A549 (cell line): Measurements from ENCODE around the gene PIAS2. TPM values are rescaled to one million over a fixed set of nuclear protein-coding genes. Genes with fewer than 3 reads are reported as not detected.

ENCODE experiments used
- ATAC-seq, 2 experiments: fragments of 200-7000 bp in 1 of 2; fragments of >200 bp in 1 of 2; cut with Nextera tagmentation in 1 of 2; cut with Tn5 transposase in 1 of 2; 3 replicates each; pipeline versions ENCODE4 v1.8.0 to v1.9.1; 2018 to 2020; ENCODE audit warnings: mild to moderate bottlenecking in 1 of 2, moderate library complexity in 1 of 2
- CTCF ChIA-PET: fragments of 300-600 bp; sonication (Branson Sonifier 250); formaldehyde crosslinking; extraction: SDS; loops from one replicate; lab custom pipeline; 2021; ENCODE audit warnings: antibody characterized with exemption, inconsistent platforms; lab: Yijun Ruan, JAX
- POLR2A ChIA-PET: fragments of 350-600 bp; formaldehyde crosslinking; extraction: SDS; loops from one replicate; lab custom pipeline; 2021; ENCODE audit warnings: antibody characterized with exemption, inconsistent platforms; lab: Yijun Ruan, JAX
- DNase-seq, 2 experiments: peaks; one replicate each; pipeline versions ENCODE4 v3.0.0 to v3.0.0-alpha.2; 2011 to 2016; ENCODE audit warnings: low read depth in 1 of 2, low spot score in 1 of 2
- FAIRE-seq: peaks from 2 replicates; lab custom pipeline; 2011; peaks lifted over from hg19 to GRCh38; lab: Jason Lieb, UNC
- H3K27ac ChIP-seq, 2 experiments: fragments of >200 bp; sonication (Bioruptor Twin); formaldehyde crosslinking; 3 replicates each; pipeline ENCODE4 v1.5.1; 2016 to 2017
- H3K4me1 ChIP-seq: fragments of >200 bp; sonication (Bioruptor Twin); formaldehyde crosslinking; 3 replicates; pipeline ENCODE4 v1.6.1; 2016
- H3K4me2 ChIP-seq: fragments of >200 bp; sonication (Bioruptor Twin); formaldehyde crosslinking; 3 replicates; pipeline ENCODE4 v1.6.1; 2016
- H3K4me3 ChIP-seq: fragments of >200 bp; sonication (Bioruptor Twin); formaldehyde crosslinking; 3 replicates; pipeline ENCODE4 v1.5.1; 2016
- H3K9me3 ChIP-seq: fragments of >200 bp; sonication (Bioruptor Twin); formaldehyde crosslinking; 3 replicates; pipeline ENCODE4 v1.6.1; 2016
- BHLHE40 ChIP-seq: IDR thresholded peaks from 2 replicates; pipeline ENCODE4 v1.6.1; 2012; ENCODE audit warnings: low read depth, low read length, inconsistent platforms
- CBX2 ChIP-seq: fragments of 200-600 bp; sonication (generic); IDR thresholded peaks from 2 replicates; pipeline ENCODE4 v1.6.1; 2016; ENCODE audit warnings: low read depth, mild to moderate bottlenecking, borderline replicate concordance
- CHD4 ChIP-seq: fragments of 200-600 bp; sonication (generic); IDR thresholded peaks from 2 replicates; pipeline ENCODE4 v1.6.1; 2016; ENCODE audit warnings: antibody characterized with exemption, mild to moderate bottlenecking, borderline replicate concordance
- EHF ChIP-seq: fragments of 250-450 bp; sonication (Bioruptor Pico); IDR thresholded peaks from 2 replicates; pipeline ENCODE4 v1.5.0; 2020; ENCODE audit warnings: mild to moderate bottlenecking
- ESRRA ChIP-seq: fragments of 150-350 bp; IDR thresholded peaks from 2 replicates; pipeline ENCODE4 v1.6.1; 2014; ENCODE audit warnings: mild to moderate bottlenecking, low read length, borderline replicate concordance
- FOSB ChIP-seq: fragments of 250-450 bp; sonication (Bioruptor Pico); IDR thresholded peaks from 2 replicates; pipeline ENCODE4 v1.5.0; 2020; ENCODE audit warnings: mild to moderate bottlenecking, moderate library complexity
- FOSL2 ChIP-seq, 2 experiments: fragments of 450-650 bp in 1 of 2; fragments of >200 bp in 1 of 2; sonication (Bioruptor Twin) in 1 of 2; formaldehyde crosslinking; IDR thresholded peaks; 2 replicates each; pipeline versions ENCODE4 v1.5.0 to v1.6.1; 2016 to 2020; ENCODE audit warnings: mild to moderate bottlenecking in 1 of 2, moderate library complexity in 1 of 2
- HOXA7 ChIP-seq: fragments of 250-450 bp; sonication (Bioruptor Pico); IDR thresholded peaks from 2 replicates; pipeline ENCODE4 v1.5.0; 2020; ENCODE audit warnings: mild to moderate bottlenecking, moderate library complexity
- HOXB5 ChIP-seq: fragments of 250-450 bp; sonication (Bioruptor Pico); IDR thresholded peaks from 2 replicates; pipeline ENCODE4 v1.5.0; 2020; ENCODE audit warnings: mild to moderate bottlenecking, moderate library complexity
- KDM5A ChIP-seq: fragments of 200-600 bp; sonication (generic); IDR thresholded peaks from 2 replicates; pipeline ENCODE4 v1.6.1; 2016; ENCODE audit warnings: antibody characterized with exemption, mild to moderate bottlenecking
- MYC ChIP-seq: IDR thresholded peaks from 2 replicates; pipeline ENCODE4 v1.6.1; 2012; ENCODE audit warnings: mild to moderate bottlenecking, inconsistent platforms, low read length, improper control_type of control experiment, borderline replicate concordance
- NFE2L2 ChIP-seq: fragments of 150-350 bp; conservative IDR thresholded peaks from 2 replicates; pipeline ENCODE4 v1.6.1; 2014; ENCODE audit warnings: low read length
- NPAS2 ChIP-seq: fragments of 250-450 bp; sonication (Bioruptor Pico); IDR thresholded peaks from 2 replicates; pipeline ENCODE4 v1.8.0; 2022; ENCODE audit warnings: mild to moderate bottlenecking, moderate library complexity, borderline replicate concordance
- NR3C1 ChIP-seq: fragments of >200 bp; sonication (Bioruptor Twin); formaldehyde crosslinking; IDR thresholded peaks from 3 replicates; pipeline ENCODE4 v1.6.1; 2017
- PHF8 ChIP-seq: fragments of 200-600 bp; sonication (generic); IDR thresholded peaks from 2 replicates; pipeline ENCODE4 v1.6.1; 2016; ENCODE audit warnings: low read depth, mild to moderate bottlenecking, antibody characterized with exemption, moderate library complexity, borderline replicate concordance
- POLR2AphosphoS2 ChIP-seq: conservative IDR thresholded peaks from 2 replicates; pipeline ENCODE4 v1.6.1; 2012; ENCODE audit warnings: low read length, improper control_type of control experiment, inconsistent platforms
- RFX5 ChIP-seq: fragments of 450-650 bp; IDR thresholded peaks from 2 replicates; pipeline ENCODE4 v1.7.1; 2014; ENCODE audit warnings: antibody characterized with exemption, mild to moderate bottlenecking, moderate library complexity
- ZC3H11A ChIP-seq: fragments of 450-650 bp; IDR thresholded peaks from 2 replicates; pipeline ENCODE4 v1.6.1; 2014; ENCODE audit warnings: antibody characterized with exemption, mild to moderate bottlenecking
- ZFP36 ChIP-seq: fragments of 450-650 bp; IDR thresholded peaks from 2 replicates; pipeline ENCODE4 v1.6.1; 2014; ENCODE audit warnings: borderline replicate concordance; ENCODE audit not compliant: partially characterized antibody
- WGBS: methylation state at CpG from one replicate; pipeline ENCODE4 v1.1.6; 2017; ENCODE audit errors: missing lambda C conversion rate; 5-methylcytosine and 5-hydroxymethylcytosine counted together
- polyA plus RNA-seq, 4 experiments: library from polyadenylated mRNA; depleted of rRNA in 3 of 4; stranded (reverse); fragments of >200 nt; fragmentation: RNase III in 1 of 4; extraction: RNeasy Plus Mini Kit Qiagen cat#74134 plus additional on column Dnase treatment in 1 of 4; gene quantifications; 2 replicates in 3 of 4; 3 replicates in 1 of 4; pipeline ENCODE4 v1.2.3, GENCODE V29; 2011 to 2017
- TF ChIP-seq, protein P1 (sequence below): fragments of 450-650 bp; IDR thresholded peaks from 2 replicates; pipeline ENCODE4 v1.6.1; 2014; ENCODE audit warnings: antibody characterized with exemption
- TF ChIP-seq, protein P2 (sequence below): fragments of 250-450 bp; sonication (Bioruptor Pico); IDR thresholded peaks from 2 replicates; pipeline ENCODE4 v1.5.0; 2021; ENCODE audit warnings: mild to moderate bottlenecking, moderate library complexity, borderline replicate concordance
- TF ChIP-seq, protein P3 (sequence below): fragments of >200 bp; sonication (Bioruptor Twin); formaldehyde crosslinking; IDR thresholded peaks from 2 replicates; pipeline ENCODE4 v1.6.1; 2016
- TF ChIP-seq, protein P4 (sequence below): fragments of 150-350 bp; IDR thresholded peaks from 2 replicates; pipeline ENCODE4 v1.6.1; 2014; ENCODE audit warnings: low read depth, mild to moderate bottlenecking, low read length

Gene PIAS2
- polyA plus RNA-seq, 2 of the 4 experiments (the other 2 are of a cell fraction) = 6.7 to 6.8 TPM

DNA sequence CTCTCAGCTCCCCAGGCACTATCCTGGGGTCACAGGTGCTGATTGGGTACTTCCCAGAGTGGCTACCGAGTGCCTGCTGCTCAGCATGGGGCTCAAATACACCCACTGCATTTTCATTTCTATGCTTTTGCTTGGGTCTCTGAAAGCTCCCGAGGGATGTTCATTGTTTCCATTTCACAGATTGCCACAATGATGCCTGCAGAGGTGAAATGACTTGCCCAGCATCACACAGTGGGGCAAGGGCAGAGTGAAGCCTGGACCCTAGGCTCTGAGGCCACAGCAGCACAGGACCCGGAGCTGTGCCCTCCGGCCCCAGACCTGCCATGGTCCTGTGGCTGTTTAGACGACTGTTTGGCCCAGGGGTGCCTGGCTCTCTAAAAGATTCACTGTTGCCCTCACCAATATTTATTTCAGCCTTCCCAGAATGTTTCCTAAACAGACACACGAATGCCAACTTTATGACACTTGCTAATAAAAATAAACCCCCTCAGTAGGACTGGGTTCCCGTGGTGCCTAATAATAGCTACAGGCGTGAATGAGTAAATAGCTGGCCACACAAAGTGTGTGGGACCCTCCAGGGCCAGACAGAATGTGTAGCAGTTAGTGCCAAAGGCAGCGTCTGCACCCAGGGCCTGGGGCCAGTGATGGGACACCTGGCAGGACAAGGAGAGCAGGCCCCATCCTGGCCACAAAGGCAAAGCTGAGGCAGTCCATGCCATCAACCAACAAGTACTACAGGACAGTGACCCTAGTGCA lies 149.0 kb downstream of the PIAS2 start:
- WGBS = 39% methylated on average over 8 of the region's 9 CpGs
- H3K4me1 ChIP-seq = no peaks in the 10 kb centered on the region
- ATAC-seq (no peak), FAIRE-seq (no peak), DNase-seq (no peak)
- ChIA-PET POLR2A (no interaction called here), CTCF (interaction anchor here (1.3 kb wide), 1 partner anchor 18 kb away, joined by 3 read pairs; no protein-coding TSS in a partner anchor)
- TF ChIP-seq HOXB5 (CRISPR knock-in tag) = no peak
- TF ChIP-seq, protein P1, sequence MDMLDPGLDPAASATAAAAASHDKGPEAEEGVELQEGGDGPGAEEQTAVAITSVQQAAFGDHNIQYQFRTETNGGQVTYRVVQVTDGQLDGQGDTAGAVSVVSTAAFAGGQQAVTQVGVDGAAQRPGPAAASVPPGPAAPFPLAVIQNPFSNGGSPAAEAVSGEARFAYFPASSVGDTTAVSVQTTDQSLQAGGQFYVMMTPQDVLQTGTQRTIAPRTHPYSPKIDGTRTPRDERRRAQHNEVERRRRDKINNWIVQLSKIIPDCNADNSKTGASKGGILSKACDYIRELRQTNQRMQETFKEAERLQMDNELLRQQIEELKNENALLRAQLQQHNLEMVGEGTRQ = no peak
- TF ChIP-seq FOSL2 (IDR thresholded peaks at IDR 0.05) = no peak
- no peak for TF ChIP-seq FOSL2 (CRISPR knock-in tag; IDR thresholded peaks at IDR 0.05)
- no peak for TF ChIP-seq PHF8
- no peak for TF ChIP-seq HOXA7 (CRISPR knock-in tag)
- TF ChIP-seq ZFP36 = no peak
- TF ChIP-seq EHF (CRISPR knock-in tag) = no peak
- no peak for TF ChIP-seq CBX2
- no peak overlapping the region for H3K27ac ChIP-seq
- H3K4me3 ChIP-seq = no peak overlapping the region
- no peaks in the 10 kb centered on the region for H3K9me3 ChIP-seq
- no peak overlapping the region for H3K4me2 ChIP-seq

DNA sequence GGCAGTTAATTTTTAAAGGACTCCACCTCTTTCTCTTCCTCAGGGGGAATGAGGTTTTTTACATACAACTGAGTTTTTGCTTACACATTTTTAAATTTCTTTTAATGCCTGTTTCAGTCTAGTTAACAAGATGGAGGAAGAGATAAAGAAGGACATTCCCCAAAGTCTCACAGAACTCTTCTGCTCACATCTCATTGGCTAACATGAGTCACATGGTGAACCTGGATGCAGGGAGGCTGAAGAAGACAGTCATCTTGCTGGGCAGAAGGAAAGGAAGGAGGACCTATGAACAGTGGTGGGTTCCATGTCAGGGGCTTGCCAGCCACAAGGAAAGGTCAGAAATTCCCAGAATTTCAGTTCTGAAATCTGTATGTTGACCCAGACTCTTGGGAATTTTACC lies 150.1 kb downstream of the PIAS2 start:
- no peak overlapping the region for H3K27ac ChIP-seq
- ATAC-seq (no peak), DNase-seq (no peak), FAIRE-seq (no peak)
- no peaks in the 10 kb centered on the region for H3K9me3 ChIP-seq
- ChIA-PET CTCF (interaction anchor here (0.5 to 1.3 kb wide), 2 partner anchors 26 to 44 kb away, joined by 3 to 5 read pairs; no protein-coding TSS in a partner anchor), POLR2A (no interaction called here)
- H3K4me1 ChIP-seq = no peaks in the 10 kb centered on the region
- no peak overlapping the region for H3K4me3 ChIP-seq
- TF ChIP-seq MYC (no peak), KDM5A (no peak), FOSB (CRISPR knock-in tag) (no peak), NPAS2 (CRISPR knock-in tag) (no peak), NR3C1 (no peak)
- TF ChIP-seq, protein P2, sequence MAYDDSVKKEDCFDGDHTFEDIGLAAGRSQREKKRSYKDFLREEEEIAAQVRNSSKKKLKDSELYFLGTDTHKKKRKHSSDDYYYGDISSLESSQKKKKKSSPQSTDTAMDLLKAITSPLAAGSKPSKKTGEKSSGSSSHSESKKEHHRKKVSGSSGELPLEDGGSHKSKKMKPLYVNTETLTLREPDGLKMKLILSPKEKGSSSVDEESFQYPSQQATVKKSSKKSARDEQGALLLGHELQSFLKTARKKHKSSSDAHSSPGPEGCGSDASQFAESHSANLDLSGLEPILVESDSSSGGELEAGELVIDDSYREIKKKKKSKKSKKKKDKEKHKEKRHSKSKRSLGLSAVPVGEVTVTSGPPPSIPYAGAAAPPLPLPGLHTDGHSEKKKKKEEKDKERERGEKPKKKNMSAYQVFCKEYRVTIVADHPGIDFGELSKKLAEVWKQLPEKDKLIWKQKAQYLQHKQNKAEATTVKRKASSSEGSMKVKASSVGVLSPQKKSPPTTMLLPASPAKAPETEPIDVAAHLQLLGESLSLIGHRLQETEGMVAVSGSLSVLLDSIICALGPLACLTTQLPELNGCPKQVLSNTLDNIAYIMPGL (CRISPR knock-in tag) = no peak
- no peak overlapping the region for H3K4me2 ChIP-seq

DNA sequence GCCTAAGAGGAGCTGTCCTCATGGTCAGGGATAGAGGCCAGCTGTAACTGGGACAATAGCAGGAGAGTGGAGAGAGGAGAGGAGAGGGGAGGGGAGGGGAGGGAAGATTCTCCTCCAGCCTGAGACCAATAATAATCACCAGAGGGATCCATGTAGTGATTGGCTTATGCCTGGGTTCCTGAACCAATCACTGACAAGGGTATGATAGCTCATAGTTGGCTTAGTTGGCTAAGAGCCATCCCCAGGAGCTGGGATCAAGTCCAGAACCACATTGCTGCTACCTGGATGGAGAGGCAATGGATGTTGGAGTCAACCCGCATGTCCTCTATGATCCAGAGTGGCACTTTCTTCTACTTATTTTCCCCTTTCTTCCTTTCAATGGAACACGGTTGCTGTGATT lies 152.7 kb downstream of the PIAS2 start:
- H3K9me3 ChIP-seq = no peaks in the 10 kb centered on the region
- no peak overlapping the region for H3K4me2 ChIP-seq
- ChIA-PET POLR2A (no interaction called here), CTCF (no interaction called here)
- DNase-seq (no peak), FAIRE-seq (no peak), ATAC-seq (no peak)
- H3K4me3 ChIP-seq = no peak overlapping the region
- H3K4me1 ChIP-seq = no peaks in the 10 kb centered on the region
- H3K27ac ChIP-seq = no peak overlapping the region
- WGBS = 50% methylated on average over 2 of the region's 2 CpGs
- TF ChIP-seq RFX5 = no peak
- TF ChIP-seq POLR2AphosphoS2 = no peak
- TF ChIP-seq, protein P3, sequence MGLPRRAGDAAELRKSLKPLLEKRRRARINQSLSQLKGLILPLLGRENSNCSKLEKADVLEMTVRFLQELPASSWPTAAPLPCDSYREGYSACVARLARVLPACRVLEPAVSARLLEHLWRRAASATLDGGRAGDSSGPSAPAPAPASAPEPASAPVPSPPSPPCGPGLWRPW = no peak
- TF ChIP-seq BHLHE40 = no peak
- TF ChIP-seq KDM5A = no peak
- no peak for TF ChIP-seq CHD4
- TF ChIP-seq ESRRA = no peak
- TF ChIP-seq ZC3H11A = no peak
- no peak for TF ChIP-seq NFE2L2
- TF ChIP-seq MYC = no peak
- TF ChIP-seq, protein P2 (CRISPR knock-in tag) = no peak
- TF ChIP-seq, protein P4, sequence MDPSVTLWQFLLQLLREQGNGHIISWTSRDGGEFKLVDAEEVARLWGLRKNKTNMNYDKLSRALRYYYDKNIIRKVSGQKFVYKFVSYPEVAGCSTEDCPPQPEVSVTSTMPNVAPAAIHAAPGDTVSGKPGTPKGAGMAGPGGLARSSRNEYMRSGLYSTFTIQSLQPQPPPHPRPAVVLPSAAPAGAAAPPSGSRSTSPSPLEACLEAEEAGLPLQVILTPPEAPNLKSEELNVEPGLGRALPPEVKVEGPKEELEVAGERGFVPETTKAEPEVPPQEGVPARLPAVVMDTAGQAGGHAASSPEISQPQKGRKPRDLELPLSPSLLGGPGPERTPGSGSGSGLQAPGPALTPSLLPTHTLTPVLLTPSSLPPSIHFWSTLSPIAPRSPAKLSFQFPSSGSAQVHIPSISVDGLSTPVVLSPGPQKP = no peak
- TF ChIP-seq NPAS2 (CRISPR knock-in tag) = no peak
